Mucosa of descending colon (tissue), 3 donors: ENCODE results near the gene CORO2A. TPM values are rescaled to one million over a fixed set of nuclear protein-coding genes. Genes with fewer than 3 reads are reported as not detected.

Experiments
- ATAC-seq: fragments of 200-7000 bp; cut with Tn5 transposase; one replicate; pipeline ENCODE4 v1.9.1; 2020; ENCODE audit warnings: mild to moderate bottlenecking, moderate library complexity
- DNase-seq, 3 donors: peaks; one replicate each; pipeline ENCODE4 v3.0.0-alpha.2; 2020
- H3K36me3 ChIP-seq: fragments of 200-600 bp; one replicate; pipeline ENCODE4 v1.8.0; 2021; ENCODE audit warnings: low read depth, mild to moderate bottlenecking
- H3K4me1 ChIP-seq: fragments of 200-600 bp; one replicate; pipeline ENCODE4 v1.8.0; 2021; ENCODE audit warnings: low read depth, mild to moderate bottlenecking
- H3K4me3 ChIP-seq: fragments of 200-600 bp; one replicate; pipeline ENCODE4 v1.8.0; 2021; ENCODE audit warnings: mild to moderate bottlenecking
- H3K9me3 ChIP-seq: fragments of 200-600 bp; one replicate; pipeline ENCODE4 v1.8.0; 2021; ENCODE audit warnings: mild to moderate bottlenecking
- intact Hi-C, 2 donors: fragments of 100-400 bp; cut with DNase I in 1 of 2; cut with micrococcal nuclease in 1 of 2; formaldehyde crosslinking; loops; one replicate each; pipeline versions ENCODE4 v1.11.0 to v1.11.1; 2022; cut with DNase I, micrococcal nuclease
- total RNA-seq, 3 donors: library from RNA; stranded (reverse); fragmentation: NEBNext Ultra II Directional in 2 of 3; extraction: Animal tissue kit (Norgen Biotek cat#: 25700) in 2 of 3; gene quantifications; one replicate each; pipeline versions ENCODE4 v1.2.1 to v1.2.4, GENCODE V29; 2021 to 2023
- TF ChIP-seq, protein P1 (sequence below): fragments of 200-600 bp; IDR thresholded peaks from one replicate; pipeline ENCODE4 v1.8.0; 2022; ENCODE audit warnings: antibody characterized with exemption, mild to moderate bottlenecking
- donor health status: DM: no; HTN: no; CAD: no; lungs with moderate emphysema.
- donor health status: DM: no; HTN: no; CAD: no.
- donor health status: DM: no; HTN: yes; CAD: no.

The CORO2A gene
- total RNA-seq, 3 donors from 2014 or later: 25.8 to 56.1 (median 45.0) TPM

DNA sequence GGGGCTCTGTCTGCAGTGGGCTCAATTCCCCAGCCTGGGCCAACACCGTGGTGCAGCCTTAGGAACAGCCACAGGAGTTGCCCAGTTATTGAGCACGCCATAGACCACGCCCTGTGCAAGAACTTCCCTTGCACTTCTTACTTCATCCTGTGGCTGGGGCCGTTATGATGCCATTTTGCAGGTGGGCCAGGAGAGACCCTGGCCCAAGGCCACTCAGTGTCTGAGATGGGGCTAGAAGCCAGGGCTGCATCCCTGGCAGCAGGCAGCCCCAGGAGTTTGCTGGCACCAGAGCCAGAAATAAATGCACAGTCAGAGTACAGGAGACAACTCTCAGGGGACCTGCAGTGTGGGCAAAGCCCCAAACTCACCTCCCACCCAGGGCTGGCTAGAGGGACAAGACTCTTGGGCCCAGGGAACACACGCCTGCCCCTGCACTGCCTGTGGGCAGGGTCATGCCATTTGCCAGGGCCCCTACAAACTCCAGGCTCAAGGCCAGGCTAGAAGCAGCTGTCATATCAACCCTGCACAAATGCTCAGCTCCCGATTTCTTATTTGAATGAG is 6.7 kb downstream of the CORO2A start:
- Histone ChIP-seq H3K4me1 (no peaks in the 10 kb centered on the region), H3K4me3 (no peak overlapping the region), H3K36me3 (no peaks in the 10 kb centered on the region), H3K9me3 (no peaks in the 10 kb centered on the region)
- DNase-seq (no peak), ATAC-seq (peak; percentile 37)
- intact Hi-C loops: no loop called here
- TF ChIP-seq, protein P1, sequence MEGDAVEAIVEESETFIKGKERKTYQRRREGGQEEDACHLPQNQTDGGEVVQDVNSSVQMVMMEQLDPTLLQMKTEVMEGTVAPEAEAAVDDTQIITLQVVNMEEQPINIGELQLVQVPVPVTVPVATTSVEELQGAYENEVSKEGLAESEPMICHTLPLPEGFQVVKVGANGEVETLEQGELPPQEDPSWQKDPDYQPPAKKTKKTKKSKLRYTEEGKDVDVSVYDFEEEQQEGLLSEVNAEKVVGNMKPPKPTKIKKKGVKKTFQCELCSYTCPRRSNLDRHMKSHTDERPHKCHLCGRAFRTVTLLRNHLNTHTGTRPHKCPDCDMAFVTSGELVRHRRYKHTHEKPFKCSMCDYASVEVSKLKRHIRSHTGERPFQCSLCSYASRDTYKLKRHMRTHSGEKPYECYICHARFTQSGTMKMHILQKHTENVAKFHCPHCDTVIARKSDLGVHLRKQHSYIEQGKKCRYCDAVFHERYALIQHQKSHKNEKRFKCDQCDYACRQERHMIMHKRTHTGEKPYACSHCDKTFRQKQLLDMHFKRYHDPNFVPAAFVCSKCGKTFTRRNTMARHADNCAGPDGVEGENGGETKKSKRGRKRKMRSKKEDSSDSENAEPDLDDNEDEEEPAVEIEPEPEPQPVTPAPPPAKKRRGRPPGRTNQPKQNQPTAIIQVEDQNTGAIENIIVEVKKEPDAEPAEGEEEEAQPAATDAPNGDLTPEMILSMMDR: no peak

DNA sequence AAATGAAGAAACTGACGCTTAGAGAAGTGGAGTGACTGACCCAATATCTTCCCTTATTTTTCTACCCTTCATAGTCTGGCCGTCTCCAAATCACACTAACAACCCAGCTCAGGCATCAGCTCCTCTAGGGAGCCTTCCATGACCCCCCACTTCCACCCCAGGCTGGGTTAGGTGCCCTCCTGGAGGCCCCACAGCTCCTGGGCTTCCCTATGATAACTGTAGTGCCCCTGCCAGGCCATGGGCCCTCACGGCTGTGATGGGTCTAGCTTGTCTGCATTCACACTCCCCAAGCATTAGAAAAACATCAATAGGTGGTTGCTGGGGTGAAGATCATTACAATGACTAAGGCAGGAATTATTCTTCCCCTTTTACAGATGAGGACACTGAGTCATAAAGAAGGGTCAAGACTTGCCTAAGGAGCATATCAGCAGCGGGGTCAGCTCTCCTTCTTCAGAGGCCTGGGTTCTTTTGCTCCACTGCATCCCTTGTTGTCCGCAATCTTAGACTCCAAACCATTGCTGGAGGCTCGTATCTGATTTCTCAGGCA is 7.3 kb downstream of the CORO2A start:
- H3K4me3 ChIP-seq: no peak overlapping the region
- no peaks in the 10 kb centered on the region for H3K4me1 ChIP-seq
- ATAC-seq (no peak), DNase-seq (no peak)
- no peaks in the 10 kb centered on the region for H3K9me3 ChIP-seq
- TF ChIP-seq, protein P1: no peak
- intact Hi-C loops: no loop called here
- no peaks in the 10 kb centered on the region for H3K36me3 ChIP-seq

DNA sequence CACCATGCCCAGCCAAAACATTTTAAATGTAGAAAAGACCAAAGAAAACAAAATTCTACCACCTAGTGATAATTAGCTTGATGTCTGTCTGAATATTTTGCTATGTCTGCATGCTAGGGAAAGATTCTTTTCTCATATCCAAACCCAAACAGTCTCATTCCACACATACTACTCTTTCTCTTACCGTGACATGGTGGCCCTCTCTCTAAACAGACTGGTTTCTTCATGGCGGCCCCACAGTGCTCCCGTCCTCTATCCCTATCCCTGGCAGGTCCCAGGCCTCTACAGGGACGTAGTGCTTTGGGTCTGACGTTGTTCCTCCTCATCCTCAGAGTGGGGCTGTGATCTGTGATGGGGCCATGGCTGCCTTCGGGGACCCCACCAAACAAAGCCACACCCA is 8.1 kb downstream of the CORO2A start:
- H3K4me1 ChIP-seq: no peaks in the 10 kb centered on the region
- no peak for ATAC-seq

DNA sequence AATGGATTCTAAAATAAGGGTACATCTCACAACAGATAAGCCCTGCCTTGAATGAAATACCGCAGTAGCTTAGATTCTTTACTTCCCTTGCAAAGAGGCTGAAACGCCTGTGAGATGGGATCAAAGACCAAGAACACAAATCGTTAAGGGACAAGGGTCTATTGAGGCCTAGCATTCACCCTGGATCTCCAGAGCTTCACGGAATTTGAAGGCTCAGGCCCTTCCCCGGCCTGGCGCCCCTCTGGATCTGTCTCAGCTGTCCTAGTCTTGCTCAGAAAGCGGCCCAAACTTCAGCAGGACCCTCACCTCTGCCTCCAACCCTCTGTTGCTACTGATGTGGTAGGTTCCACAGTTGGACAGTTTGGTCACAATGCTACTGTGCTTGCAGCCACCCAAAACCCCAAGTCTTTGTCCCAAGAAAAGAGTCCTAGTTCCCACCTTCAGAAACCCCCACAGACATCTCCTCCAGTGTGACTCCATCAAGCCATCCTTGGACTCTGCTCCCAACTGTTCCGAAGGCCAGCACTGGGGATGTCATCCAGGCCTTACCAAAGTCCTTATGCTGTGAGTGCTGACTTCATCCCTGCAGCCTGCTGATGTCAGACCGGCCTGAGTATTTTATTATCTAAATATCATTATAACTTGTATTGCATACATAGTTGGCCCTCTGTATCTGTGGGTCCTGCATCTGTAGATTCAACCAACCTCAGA is 9.4 kb downstream of the CORO2A start:
- Histone ChIP-seq H3K4me3 (no peak overlapping the region), H3K9me3 (no peaks in the 10 kb centered on the region), H3K36me3 (no peaks in the 10 kb centered on the region), H3K4me1 (no peaks in the 10 kb centered on the region)
- intact Hi-C loops: no loop called here
- no peak for DNase-seq
- TF ChIP-seq, protein P1: no peak
- no peak for ATAC-seq

More for the DNA sequence above, 8.1 kb downstream of the CORO2A start:
- H3K9me3 ChIP-seq: no peaks in the 10 kb centered on the region
- H3K4me3 ChIP-seq: no peak overlapping the region
- TF ChIP-seq, protein P1: no peak
- no peak for DNase-seq
- no peaks in the 10 kb centered on the region for H3K36me3 ChIP-seq
- intact Hi-C loops: no loop called here

DNA sequence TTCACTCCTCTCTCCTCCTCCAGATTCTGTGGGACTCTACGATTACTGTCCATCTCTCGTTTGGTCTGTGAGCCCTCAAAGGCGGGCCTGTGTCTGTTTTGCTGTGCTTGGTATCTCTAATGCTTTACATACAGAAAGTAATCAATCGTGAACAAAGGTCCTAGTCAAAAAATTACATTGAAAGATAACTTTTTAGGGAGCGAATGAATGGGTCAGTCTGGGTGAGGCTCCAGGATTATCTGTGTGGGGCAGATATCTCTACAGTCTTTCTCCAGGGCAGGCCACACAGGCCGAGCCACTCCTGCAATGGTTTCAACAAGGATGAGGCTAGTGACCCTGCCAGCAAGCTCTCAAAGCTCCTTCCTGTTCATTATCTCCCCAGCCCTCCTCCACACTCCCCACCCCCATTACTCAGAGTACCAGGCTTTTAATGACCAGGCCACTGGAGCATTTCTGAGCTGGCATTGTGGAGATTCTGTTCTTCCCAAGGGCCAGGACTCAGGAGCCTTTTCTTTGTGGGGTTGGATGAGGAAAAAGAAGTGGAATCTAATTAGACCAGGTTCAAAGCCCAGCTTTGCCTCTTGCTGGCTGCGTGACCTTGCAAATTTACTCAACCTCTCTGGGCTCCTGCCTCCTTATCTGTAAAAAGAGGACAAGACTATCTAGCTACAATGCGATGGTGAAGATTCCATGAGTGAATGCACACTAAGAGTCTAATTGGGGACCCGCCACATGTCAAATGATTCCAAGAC is 10.2 kb downstream of the CORO2A start:
- DNase-seq (no peak), ATAC-seq (no peak)
- intact Hi-C loops: no loop called here
- H3K9me3 ChIP-seq: no peaks in the 10 kb centered on the region
- H3K4me1 ChIP-seq: no peaks in the 10 kb centered on the region
- H3K36me3 ChIP-seq: no peaks in the 10 kb centered on the region
- TF ChIP-seq, protein P1: no peak
- H3K4me3 ChIP-seq: no peak overlapping the region
